ENCODE data around the gene SLC5A11.

DNA sequence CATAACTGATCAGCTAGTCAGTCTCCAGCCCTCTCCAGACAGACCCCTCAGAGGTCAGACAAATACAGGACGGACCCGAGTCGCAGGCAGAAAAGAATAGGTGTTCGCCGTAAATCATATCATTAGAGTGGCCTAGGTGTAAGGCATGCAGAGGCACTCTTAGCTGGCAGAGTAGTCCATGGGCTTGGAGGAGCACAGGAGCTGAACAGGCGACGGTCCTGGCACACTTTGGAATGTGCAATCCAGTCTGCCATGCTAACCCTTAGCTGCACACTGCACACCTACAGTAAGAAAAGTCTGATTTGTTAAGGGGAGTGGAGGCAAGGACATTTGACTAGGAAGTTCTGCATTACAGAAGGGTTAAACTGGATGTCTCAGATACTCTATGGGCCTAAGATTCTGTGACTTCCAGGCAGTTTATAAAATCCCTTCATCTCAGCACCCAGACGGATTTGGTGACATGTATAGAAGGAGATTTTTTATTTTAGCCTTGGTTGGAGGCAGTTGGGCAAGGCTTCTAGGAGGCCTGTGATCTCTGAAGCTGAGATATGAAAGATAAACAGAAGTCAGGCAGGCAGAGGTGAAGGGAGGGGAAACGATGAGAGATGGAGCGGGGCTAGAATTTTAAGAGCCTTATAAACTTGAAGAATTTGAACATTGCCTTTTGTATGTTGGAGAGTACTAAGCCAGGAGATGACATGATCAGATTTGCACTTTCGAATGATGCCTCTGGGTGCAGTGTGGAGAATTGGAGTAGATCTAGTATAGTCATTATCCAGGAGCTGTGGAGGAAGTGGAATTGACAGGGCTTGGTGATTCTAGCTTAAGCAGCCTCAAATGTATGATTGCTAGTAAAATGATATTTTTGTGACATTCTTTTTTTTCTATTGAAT, 34.6 kb upstream of the SLC5A11 start:
- TF ChIP-seq, protein P1, sequence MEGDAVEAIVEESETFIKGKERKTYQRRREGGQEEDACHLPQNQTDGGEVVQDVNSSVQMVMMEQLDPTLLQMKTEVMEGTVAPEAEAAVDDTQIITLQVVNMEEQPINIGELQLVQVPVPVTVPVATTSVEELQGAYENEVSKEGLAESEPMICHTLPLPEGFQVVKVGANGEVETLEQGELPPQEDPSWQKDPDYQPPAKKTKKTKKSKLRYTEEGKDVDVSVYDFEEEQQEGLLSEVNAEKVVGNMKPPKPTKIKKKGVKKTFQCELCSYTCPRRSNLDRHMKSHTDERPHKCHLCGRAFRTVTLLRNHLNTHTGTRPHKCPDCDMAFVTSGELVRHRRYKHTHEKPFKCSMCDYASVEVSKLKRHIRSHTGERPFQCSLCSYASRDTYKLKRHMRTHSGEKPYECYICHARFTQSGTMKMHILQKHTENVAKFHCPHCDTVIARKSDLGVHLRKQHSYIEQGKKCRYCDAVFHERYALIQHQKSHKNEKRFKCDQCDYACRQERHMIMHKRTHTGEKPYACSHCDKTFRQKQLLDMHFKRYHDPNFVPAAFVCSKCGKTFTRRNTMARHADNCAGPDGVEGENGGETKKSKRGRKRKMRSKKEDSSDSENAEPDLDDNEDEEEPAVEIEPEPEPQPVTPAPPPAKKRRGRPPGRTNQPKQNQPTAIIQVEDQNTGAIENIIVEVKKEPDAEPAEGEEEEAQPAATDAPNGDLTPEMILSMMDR (IDR thresholded peaks at IDR 0.05; ENCODE audit: insufficient read depth, low read depth, low read length) = no peak
- no peak for TF ChIP-seq EZH2 (IDR thresholded peaks at IDR 0.05; ENCODE audit: insufficient read depth, low read length)
